ENCODE data around the gene SAFB2.

SAFB2 gene

DNA sequence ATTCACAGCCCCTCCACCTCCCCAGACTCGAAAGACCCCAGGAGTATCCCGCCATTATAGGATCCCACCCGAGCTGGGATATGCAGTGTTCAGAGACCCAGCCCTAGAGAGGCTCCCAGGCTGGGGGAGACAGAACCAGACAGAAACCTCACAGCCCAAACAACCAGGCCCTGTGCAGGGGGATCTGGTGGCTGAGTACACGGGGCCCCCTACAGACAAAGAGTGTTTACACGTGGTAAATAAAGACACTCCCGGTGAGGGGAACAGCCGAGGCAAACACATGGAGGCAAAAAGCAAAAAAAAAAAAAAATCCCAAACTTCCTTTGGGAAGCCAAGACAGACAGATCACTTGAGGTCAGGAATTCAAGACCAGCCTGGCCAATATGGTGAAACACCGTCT is 79.9 kb downstream of the SAFB2 start:
- no peak for DNase-seq (ENCODE audit: low read depth in 2 of 2)

DNA sequence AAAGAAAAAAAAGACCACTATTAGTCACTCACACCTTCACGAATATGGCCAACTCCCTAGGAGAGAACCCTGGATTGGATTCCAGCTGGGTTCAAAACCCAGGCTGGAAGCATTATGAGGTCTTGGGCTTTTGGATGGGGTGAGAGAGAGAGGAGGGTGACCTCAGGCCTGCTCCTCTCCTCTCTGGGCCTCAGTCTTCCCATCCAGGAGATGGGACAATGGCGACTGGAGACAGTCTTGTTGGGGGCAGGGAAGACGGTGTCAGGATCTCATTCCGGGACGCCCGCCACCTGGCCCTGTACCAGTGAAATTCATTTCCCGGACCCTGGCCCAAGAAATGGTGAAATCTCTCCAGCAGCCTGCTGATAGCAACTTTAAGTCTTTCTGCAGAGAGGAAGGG is 81.1 kb downstream of the SAFB2 start:
- DNase-seq (ENCODE audit: low read depth in 2 of 2), result no peak

DNA sequence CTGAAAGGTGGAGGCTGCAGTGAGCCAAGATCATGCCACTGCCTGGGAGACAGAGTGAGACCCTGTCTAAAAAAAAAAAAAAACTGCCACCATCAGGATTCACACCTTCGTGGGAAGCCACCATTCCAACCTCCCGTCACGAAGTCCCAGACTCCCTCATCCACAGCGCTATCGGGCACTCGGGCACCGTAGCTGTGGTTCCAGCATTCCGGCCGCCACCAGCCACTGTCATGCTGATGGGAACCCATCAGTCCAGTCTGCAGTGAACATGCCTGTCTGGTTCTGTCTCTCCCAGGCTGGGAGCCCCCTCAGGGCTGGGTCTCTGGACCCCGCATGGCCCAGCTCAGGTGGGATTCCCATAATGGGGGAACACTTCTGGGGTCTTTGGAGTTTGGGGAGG is 82.4 kb downstream of the SAFB2 start:
- DNase-seq (ENCODE audit: low read depth in 2 of 2), result no peak

DNA sequence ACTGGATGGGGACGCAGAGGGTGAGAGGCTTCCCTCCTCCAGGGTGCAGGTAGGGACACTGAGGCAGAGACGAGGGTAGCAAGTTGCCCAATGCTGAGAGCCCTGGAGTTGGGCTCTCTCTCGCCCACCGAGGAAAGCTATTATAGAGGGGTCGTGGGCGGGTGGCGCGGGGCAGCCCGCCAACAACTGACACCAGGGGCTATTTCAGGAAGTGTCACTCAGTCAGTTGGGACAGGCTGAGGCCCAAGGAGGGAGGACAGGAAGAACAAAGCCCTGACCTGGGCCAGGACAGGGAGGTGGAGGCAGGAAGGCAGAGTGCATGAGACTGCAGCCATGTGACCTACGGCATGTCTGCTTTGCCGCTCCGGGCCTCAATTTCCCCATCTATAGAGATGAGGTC is 84.7 kb downstream of the SAFB2 start:
- no peak for DNase-seq (ENCODE audit: low read depth in 2 of 2)
